GM21717 (cell line): ENCODE data around the gene CMIP.

Experiments
- ATAC-seq: cut with Tn5 transposase; IDR thresholded peaks from one replicate; pipeline ENCODE4 v1.9.1; 2021; ENCODE audit warnings: mild to moderate bottlenecking, moderate library complexity; ENCODE audit not compliant: unreplicated experiment

The CMIP gene

GRCh38 chr16:81597079-81597658 is 152.6 kb downstream of the CMIP start:
- ATAC-seq, result no peak

- ATAC-seq, result no peak
Measured at GRCh38 chr16:81598083-81598482, 153.5 kb downstream of the CMIP start.

GRCh38 chr16:81599034-81599744 is 154.6 kb downstream of the CMIP start:
- no peak for ATAC-seq

- ATAC-seq, result no peak
Measured at GRCh38 chr16:81600275-81600674, 155.7 kb downstream of the CMIP start.

- no peak for ATAC-seq
Measured at GRCh38 chr16:81601008-81601428, 156.4 kb downstream of the CMIP start.

- no peak for ATAC-seq
Measured at GRCh38 chr16:81601601-81602255, 157.1 kb downstream of the CMIP start.

GRCh38 chr16:81602256-81602776 is 157.7 kb downstream of the CMIP start:
- no peak for ATAC-seq

GRCh38 chr16:81602792-81603191 is 158.2 kb downstream of the CMIP start:
- no peak for ATAC-seq

GRCh38 chr16:81604960-81605383 is 160.4 kb downstream of the CMIP start:
- no peak for ATAC-seq

- ATAC-seq, result no peak
Measured at GRCh38 chr16:81606039-81606438, 161.4 kb downstream of the CMIP start.

- no peak for ATAC-seq
Measured at GRCh38 chr16:81607006-81607405, 162.4 kb downstream of the CMIP start.

- ATAC-seq, result peak; percentile 27
Measured at GRCh38 chr16:81607805-81608522, 163.4 kb downstream of the CMIP start.

- ATAC-seq, result peak; percentile 60
Measured at GRCh38 chr16:81608523-81609209, 164.1 kb downstream of the CMIP start.

GRCh38 chr16:81609323-81609892 is 164.8 kb downstream of the CMIP start:
- ATAC-seq, result no peak

- ATAC-seq, result no peak
Measured at GRCh38 chr16:81610144-81610842, 165.7 kb downstream of the CMIP start.

GRCh38 chr16:81610936-81611335 is 166.3 kb downstream of the CMIP start:
- ATAC-seq, result no peak

- no peak for ATAC-seq
Measured at GRCh38 chr16:81611721-81612120, 167.1 kb downstream of the CMIP start.

- ATAC-seq, result no peak
Measured at GRCh38 chr16:81612351-81613163, 167.9 kb downstream of the CMIP start.

- ATAC-seq, result no peak
Measured at GRCh38 chr16:81614171-81614570, 169.6 kb downstream of the CMIP start.
